GM19372 (cell line): ENCODE measurements around the gene TTC22.

Experiments used
- ATAC-seq: cut with Tn5 transposase; IDR thresholded peaks from one replicate; pipeline ENCODE4 v1.9.1; 2021; ENCODE audit warnings: mild to moderate bottlenecking, low read depth, moderate library complexity; ENCODE audit not compliant: unreplicated experiment

TTC22 gene

GRCh38 chr1:54763816-54764132 is 37.3 kb downstream of the TTC22 start:
- ATAC-seq: no peak

- ATAC-seq: no peak
Observed at GRCh38 chr1:54758678-54759348, 42.3 kb downstream of the TTC22 start.

- ATAC-seq: no peak
Observed at GRCh38 chr1:54757833-54758232, 43.3 kb downstream of the TTC22 start.

GRCh38 chr1:54754486-54755285 is 46.4 kb downstream of the TTC22 start:
- ATAC-seq: no peak

GRCh38 chr1:54754045-54754444 is 47.1 kb downstream of the TTC22 start:
- ATAC-seq: no peak

GRCh38 chr1:54751426-54751825 is 49.7 kb downstream of the TTC22 start:
- ATAC-seq: no peak

- ATAC-seq: no peak
Observed at GRCh38 chr1:54750596-54750995, 50.5 kb downstream of the TTC22 start.

GRCh38 chr1:54748094-54748835 is 52.9 kb downstream of the TTC22 start:
- no peak for ATAC-seq

- no peak for ATAC-seq
Observed at GRCh38 chr1:54745864-54746263, 55.3 kb downstream of the TTC22 start.

- ATAC-seq: no peak
Observed at GRCh38 chr1:54745274-54745673, 55.8 kb downstream of the TTC22 start.

GRCh38 chr1:54744696-54745095 is 56.4 kb downstream of the TTC22 start:
- ATAC-seq: no peak

- ATAC-seq: no peak
Observed at GRCh38 chr1:54743416-54744226, 57.5 kb downstream of the TTC22 start.

- ATAC-seq: no peak
Observed at GRCh38 chr1:54742282-54742681, 58.8 kb downstream of the TTC22 start.

- no peak for ATAC-seq
Observed at GRCh38 chr1:54741531-54741930, 59.6 kb downstream of the TTC22 start.

- no peak for ATAC-seq
Observed at GRCh38 chr1:54738244-54738643, 62.9 kb downstream of the TTC22 start.

- ATAC-seq: no peak
Observed at GRCh38 chr1:54736685-54737084, 64.4 kb downstream of the TTC22 start.
